Lung (tissue), 12 donors: Measurements from ENCODE around the gene PLEKHG2. TPM values are rescaled to one million over a fixed set of nuclear protein-coding genes. Genes with fewer than 3 reads are reported as not detected.

Experiments used
- ATAC-seq: fragments of 200-7000 bp; cut with Tn5 transposase; one replicate; pipeline ENCODE4 v1.9.1; 2020; ENCODE audit warnings: moderate number of reproducible peaks; ENCODE audit not compliant: insufficient read depth, low FRiP score
- DNase-seq, 3 donors: peaks; one replicate each; pipeline ENCODE4 v3.0.0-alpha.2; 2013 to 2017
- H3K27ac ChIP-seq, 2 donors: one replicate each; pipeline ENCODE4 v1.5.1; 2013; ENCODE audit warnings: mild to moderate bottlenecking in 2 of 2, moderate library complexity in 2 of 2, control low read depth in 1 of 2, inconsistent platforms in 1 of 2, low read depth in 1 of 2, low read length in 1 of 2
- H3K27me3 ChIP-seq, 3 donors: one replicate each; pipeline ENCODE4 v1.5.1; 2013; ENCODE audit warnings: low read length in 2 of 3; ENCODE audit not compliant: control insufficient read depth in 3 of 3, insufficient read depth in 3 of 3
- H3K36me3 ChIP-seq, 4 donors: one replicate each; pipeline ENCODE4 v1.5.1; 2013; ENCODE audit warnings: low read length in 4 of 4, mild to moderate bottlenecking in 1 of 4, moderate library complexity in 1 of 4; ENCODE audit not compliant: control insufficient read depth in 4 of 4, insufficient read depth in 4 of 4
- H3K4me1 ChIP-seq, 5 donors: one replicate each; pipeline ENCODE4 v1.5.1; 2013; ENCODE audit warnings: low read length in 5 of 5, mild to moderate bottlenecking in 2 of 5, moderate library complexity in 1 of 5; ENCODE audit not compliant: control insufficient read depth in 5 of 5, insufficient read depth in 5 of 5
- H3K4me3 ChIP-seq: one replicate; pipeline ENCODE4 v1.5.1; 2013; ENCODE audit warnings: mild to moderate bottlenecking, control low read depth, moderate library complexity
- H3K9ac ChIP-seq, 2 donors: one replicate each; pipeline ENCODE4 v1.5.1; 2013; ENCODE audit warnings: low read length in 2 of 2, control low read depth in 1 of 2; ENCODE audit not compliant: insufficient read depth in 1 of 2
- H3K9me3 ChIP-seq, 4 donors: one replicate each; pipeline ENCODE4 v1.5.1; 2013; ENCODE audit warnings: low read length in 3 of 4, mild to moderate bottlenecking in 1 of 4, moderate library complexity in 1 of 4; ENCODE audit not compliant: control insufficient read depth in 4 of 4, insufficient read depth in 3 of 4
- WGBS, 2 donors: extraction: QIAGEN DNeasy Blood & Tissue Kit; methylation state at CpG; one replicate each; pipeline ENCODE4 v1.1.7; 2013; 5-methylcytosine and 5-hydroxymethylcytosine counted together
- polyA plus RNA-seq, 2 donors: library from polyadenylated mRNA; stranded (reverse); fragments of 200-250 nt; gene quantifications; one replicate each; pipeline ENCODE4 v1.2.1, GENCODE V29; 2013
- total RNA-seq, 2 donors: library from RNA; depleted of rRNA in 1 of 2; stranded (reverse); fragments of >200 nt in 1 of 2; gene quantifications; one replicate each; pipeline ENCODE4 v1.2.1, GENCODE V29; 2014 to 2021
- TF ChIP-seq, protein P1 (sequence below): IDR thresholded peaks from 2 replicates; pipeline ENCODE4 v1.5.1; 2012; ENCODE audit warnings: mild to moderate bottlenecking; ENCODE audit errors: control extremely low read depth, extremely low read depth
- donor health status: control.
- donor health status: control.
- donor health status: Bipolar disorder and iron deficiency.
- donor health status: healthy.
- donor health status: DM: yes; HTN: yes; CAD: no.

The PLEKHG2 gene
- total and polyA plus RNA-seq, 4 donors: 15.5 to 52.7 (median 27.2) TPM

DNA sequence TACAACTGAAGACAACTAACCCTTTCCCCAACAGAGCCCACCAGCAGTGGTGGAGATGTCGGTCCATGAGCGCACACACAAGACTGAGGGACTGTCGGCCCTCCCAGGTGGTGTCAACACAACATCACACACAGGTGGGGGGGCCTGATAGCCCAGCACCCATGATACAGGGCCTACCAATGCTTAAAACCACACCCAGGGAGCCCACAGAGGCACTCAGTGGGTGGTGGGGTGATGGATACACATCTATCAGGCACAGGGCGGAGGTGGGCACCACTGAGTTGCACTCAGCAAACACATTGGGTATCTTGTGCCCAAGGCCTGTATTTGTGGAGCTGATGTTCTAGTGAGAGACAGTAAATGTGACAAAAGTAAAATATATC is 12.8 kb upstream of the PLEKHG2 start:
- H3K9me3 ChIP-seq: no peaks in the 10 kb centered on the region
- H3K4me3 ChIP-seq: no peak overlapping the region
- TF ChIP-seq, protein P1, sequence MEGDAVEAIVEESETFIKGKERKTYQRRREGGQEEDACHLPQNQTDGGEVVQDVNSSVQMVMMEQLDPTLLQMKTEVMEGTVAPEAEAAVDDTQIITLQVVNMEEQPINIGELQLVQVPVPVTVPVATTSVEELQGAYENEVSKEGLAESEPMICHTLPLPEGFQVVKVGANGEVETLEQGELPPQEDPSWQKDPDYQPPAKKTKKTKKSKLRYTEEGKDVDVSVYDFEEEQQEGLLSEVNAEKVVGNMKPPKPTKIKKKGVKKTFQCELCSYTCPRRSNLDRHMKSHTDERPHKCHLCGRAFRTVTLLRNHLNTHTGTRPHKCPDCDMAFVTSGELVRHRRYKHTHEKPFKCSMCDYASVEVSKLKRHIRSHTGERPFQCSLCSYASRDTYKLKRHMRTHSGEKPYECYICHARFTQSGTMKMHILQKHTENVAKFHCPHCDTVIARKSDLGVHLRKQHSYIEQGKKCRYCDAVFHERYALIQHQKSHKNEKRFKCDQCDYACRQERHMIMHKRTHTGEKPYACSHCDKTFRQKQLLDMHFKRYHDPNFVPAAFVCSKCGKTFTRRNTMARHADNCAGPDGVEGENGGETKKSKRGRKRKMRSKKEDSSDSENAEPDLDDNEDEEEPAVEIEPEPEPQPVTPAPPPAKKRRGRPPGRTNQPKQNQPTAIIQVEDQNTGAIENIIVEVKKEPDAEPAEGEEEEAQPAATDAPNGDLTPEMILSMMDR: no peak
- H3K9ac ChIP-seq: no peak overlapping the region
- WGBS, 2 donors: 95 to 96% methylated on average over 4 of the region's 4 CpGs
- peaks cover 0 to 10% (median 5%) of the 10 kb centered on the region in 4 donors for H3K36me3 ChIP-seq
- no peaks in the 10 kb centered on the region for H3K27me3 ChIP-seq
- peak overlapping the region in 1 of 2 donors; percentile 57 for H3K27ac ChIP-seq
- ATAC-seq: no peak
- H3K4me1 ChIP-seq: peaks cover 0 to 29% (median 12%) of the 10 kb centered on the region in 5 donors
- DNase-seq: no peak

GRCh38 chr19:39400061-39400460 is 12.4 kb upstream of the PLEKHG2 start:
- no peak for ATAC-seq
- no peak overlapping the region for H3K9ac ChIP-seq
- H3K27ac ChIP-seq: peak overlapping the region in 1 of 2 donors; percentile 57
- TF ChIP-seq, protein P1: no peak
- WGBS, 2 donors: 80 to 89% methylated on average over 4 of the region's 4 CpGs
- H3K27me3 ChIP-seq: no peaks in the 10 kb centered on the region
- H3K4me1 ChIP-seq: peaks cover 0 to 29% (median 12%) of the 10 kb centered on the region in 5 donors
- peaks cover 0 to 10% (median 4%) of the 10 kb centered on the region in 4 donors for H3K36me3 ChIP-seq
- no peaks in the 10 kb centered on the region for H3K9me3 ChIP-seq
- H3K4me3 ChIP-seq: no peak overlapping the region
- no peak for DNase-seq

- H3K27ac ChIP-seq: peak overlapping the region; percentile 93 to 100
Observed at GRCh38 chr19:39401070-39401548, 11.4 kb upstream of the PLEKHG2 start.

More at GRCh38 chr19:39401070-39401548, 11.4 kb upstream of the PLEKHG2 start:
- TF ChIP-seq, protein P1: no peak
- DNase-seq: no peak
- no peak overlapping the region for H3K9ac ChIP-seq
- no peak overlapping the region for H3K4me3 ChIP-seq
- H3K9me3 ChIP-seq: no peaks in the 10 kb centered on the region
- WGBS, 2 donors: 60 to 68% methylated on average over 4 of the region's 4 CpGs
- peaks cover 0 to 10% (median 0%) of the 10 kb centered on the region in 4 donors for H3K36me3 ChIP-seq
- ATAC-seq: no peak
- no peaks in the 10 kb centered on the region for H3K27me3 ChIP-seq
- peaks cover 0 to 32% (median 13%) of the 10 kb centered on the region in 5 donors for H3K4me1 ChIP-seq
